T-helper 9 cell (primary cell): ENCODE results near the gene SDR42E2.
"Not testable (repeated sequence)": the region's sequence is repeated elsewhere in the genome, so short reads cannot be mapped to it uniquely, and the experiment has no call there.

Source experiments
- DNase-seq: peaks from one replicate; pipeline ENCODE4 v3.0.0-alpha.2; 2020

Gene SDR42E2

DNA sequence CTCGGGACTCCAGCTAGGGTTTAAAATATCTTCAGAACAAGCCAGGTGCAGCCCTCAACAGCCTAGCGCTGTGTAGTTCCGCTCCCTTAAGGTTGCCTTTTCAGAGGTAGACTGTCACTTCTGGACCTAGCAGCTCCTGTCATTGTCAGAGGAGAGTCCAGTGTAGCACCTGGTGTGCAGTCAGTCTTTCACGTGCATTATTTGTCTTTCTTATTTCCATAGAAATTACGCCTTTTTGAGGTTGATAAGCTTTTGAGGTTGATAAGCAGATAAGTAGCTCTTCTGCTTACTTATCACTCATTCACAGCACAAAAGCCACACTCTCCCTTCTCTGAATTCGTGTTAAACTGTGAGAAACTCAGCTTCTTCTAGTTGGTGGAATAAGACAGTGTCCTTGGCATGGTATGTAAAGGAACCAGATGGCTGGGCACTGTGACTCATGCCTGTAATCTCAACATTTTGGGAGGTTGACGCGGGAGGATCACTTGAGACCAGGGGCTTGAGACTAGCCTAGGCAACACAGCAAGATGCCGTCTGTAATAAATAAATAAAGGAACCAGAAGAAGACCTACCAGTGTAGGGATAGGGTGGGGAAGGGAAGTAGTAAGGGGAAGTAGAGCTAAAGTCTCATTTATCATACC is 54.0 kb downstream of the SDR42E2 start:
- DNase-seq, result no peak

DNA sequence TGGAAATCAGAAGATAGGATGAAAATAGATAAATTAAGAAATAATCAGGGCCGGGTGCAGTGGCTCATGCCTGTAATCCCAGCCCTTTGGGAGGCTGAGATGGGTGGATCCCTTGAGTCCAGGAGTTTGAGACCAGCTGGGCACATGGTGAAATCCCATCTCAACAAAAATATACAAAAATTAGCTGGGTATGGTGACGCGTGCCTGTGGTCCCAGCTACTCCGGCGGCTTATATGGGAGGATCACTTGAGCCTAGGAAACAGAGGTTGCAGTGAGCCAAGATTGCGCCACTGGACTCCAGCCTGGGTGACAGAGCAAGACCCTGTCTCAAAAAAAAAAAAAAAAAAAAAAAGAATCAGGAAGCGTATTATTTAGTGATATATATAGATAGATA is 54.5 kb downstream of the SDR42E2 start:
- DNase-seq, result not testable (repeated sequence)

DNA sequence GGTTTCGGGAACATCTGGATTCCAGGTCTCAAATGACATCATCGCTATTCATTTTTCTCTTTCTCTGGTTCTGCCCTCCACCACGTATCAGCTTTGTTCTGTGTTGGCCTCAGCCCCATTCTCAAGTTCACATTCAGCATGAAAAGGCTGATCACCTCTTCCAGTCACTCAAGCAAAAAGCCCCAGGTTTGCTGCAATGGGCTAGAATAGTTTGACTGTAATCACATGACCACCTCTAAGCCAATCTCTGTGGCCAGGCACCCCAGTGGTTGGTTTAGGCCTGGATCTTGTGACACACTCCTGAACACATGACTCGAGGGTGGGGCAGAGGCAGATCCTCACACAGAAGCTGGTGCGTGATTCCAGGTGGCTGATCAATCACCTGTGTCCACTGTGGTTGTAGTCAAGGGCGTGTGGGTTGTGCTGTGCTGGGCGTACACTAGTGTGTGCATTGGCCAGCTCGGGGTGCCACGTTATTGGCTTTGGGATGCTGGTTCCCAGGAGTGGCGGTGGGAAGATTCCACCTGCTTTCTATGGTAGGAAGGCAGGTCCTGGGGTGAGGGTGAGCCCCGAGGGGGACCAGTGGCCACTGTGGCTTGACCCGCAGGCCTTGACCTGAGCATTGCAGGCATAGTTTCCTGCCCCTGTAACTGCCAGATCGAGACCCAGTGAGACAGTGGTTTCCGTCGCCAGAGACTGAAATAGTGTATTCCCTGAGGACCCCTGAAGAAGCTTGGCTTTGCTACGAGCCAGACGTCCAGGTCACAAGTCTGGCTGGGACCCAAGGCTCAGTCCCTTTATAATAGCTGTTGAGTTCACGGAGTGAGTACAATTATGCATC is 55.8 kb downstream of the SDR42E2 start:
- DNase-seq, result no peak

DNA sequence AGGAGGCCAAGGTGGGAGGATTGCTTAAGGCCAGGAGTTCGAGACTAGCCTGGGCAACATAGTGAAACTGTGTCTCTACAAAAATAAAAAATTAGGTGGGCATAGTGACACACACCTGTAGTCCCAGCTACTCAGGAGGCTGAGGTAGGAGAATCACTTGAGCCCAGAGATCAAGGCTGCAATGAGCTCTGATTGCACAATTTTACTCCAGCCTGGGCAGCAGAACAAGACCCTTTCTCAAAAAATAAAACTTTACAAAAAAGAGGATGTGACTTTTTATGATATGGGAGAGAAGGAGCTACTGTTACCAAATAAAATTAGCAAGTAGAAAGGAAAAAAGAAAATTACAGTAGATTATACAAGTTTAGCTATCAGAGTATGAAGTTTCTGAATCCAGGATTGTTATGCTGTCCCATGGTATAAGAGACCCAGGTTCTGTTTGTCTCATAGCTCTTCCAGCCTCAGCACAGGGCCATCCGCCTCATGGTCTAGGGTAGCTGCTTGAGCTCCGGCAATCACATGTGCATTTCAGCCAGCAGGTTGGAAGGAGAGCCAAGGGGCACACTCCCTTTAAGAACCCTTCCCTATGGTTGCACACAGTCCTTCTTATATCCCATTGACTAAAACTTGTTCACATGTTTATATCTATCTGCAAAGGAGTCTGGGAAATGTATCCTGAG is 57.2 kb downstream of the SDR42E2 start:
- no peak for DNase-seq

DNA sequence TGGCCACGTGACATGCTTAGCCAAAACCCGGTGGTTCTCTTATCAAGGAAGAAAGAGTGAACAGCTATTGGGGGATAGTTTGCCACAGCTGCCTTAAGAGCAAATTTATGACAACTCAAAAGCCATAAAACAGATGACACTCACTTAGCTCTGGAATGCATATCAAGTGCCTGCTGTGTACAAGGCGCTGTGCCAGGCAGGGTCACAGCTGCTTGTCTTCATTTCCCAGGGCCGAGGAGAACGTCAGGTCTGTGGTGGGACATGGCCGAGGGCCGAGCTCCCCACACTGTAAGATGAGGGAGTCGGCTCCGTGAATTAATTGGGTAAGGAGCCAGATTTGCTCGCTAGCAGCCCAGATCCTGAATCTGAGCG is 57.7 kb downstream of the SDR42E2 start:
- no peak for DNase-seq

DNA sequence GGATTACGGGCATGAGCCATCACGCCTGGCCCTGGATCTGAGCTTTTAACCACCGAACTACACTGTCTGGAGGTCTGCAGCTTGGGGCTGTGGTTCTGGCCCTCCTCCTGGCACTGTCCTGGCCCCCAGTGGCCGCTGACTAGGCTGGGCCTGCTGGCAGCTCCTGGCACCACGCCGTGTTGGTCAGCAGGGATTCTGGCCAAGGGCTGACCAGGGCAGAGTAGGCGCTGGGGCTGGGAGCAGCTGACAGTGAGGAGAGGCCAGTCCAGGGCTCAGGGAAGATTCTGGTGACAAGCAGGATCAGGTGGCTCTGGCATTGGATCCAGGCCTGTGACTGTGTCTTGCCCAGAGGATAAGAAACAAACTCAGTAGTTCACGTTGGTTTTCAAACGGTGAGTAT is 58.4 kb downstream of the SDR42E2 start:
- no peak for DNase-seq

DNA sequence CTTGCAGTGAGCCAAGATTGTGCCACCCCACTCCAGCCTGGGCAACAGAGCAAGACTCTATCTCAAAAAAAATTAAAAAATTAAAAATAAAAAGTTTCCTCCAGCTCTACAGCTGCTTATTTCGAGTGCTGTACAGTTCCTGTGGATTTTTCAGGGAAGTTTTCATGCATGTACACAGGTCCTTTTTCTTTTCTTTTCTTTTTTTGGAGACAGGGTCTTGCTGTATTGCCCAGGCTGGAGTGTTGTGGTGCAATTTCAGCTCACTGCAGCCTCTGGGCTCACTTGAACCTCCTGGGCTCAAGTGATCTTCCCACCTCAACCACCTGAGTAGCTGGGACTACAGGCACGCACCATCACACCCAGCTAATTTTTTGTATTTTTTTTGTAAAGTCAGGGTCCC is 59.7 kb downstream of the SDR42E2 start:
- no peak for DNase-seq

DNA sequence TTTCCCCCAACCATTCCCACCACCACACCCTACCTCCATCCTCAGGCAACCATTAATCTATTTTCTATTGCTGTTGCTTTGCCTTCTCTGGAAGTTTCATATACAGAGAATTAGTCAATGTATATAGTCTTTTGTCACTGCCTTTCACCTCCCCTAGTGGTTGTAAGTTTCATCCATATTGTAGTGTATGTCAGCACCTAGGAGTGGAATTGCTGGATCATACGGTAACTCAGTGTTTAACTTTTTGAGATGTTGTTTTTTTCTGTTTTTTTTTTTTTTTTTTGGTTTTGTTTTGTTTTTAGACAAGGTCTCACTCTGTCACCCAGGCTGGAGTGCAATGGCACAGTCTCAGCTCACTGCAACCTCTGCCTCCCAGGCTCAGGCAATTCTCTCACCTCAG is 60.7 kb downstream of the SDR42E2 start:
- DNase-seq, result no peak

DNA sequence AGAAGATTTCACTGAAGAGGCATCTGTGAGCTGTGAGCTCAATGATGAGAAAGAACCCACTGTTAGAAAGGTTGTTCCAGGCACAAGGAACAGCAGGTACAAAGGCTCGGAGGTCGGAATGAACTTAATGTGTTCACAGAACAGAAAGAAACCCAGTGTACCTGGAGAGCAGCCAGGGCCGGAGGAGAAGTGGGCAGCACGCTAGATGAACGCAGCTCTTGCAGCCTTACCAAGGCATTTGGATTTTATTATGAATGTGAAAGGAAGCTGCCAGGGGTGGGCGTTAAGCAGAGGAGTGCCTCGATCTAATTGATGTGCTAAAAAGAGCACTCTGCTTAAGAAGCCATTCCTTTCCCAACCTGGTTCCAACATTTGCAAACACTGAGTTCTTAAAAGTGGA is 62.8 kb downstream of the SDR42E2 start:
- DNase-seq, result no peak

DNA sequence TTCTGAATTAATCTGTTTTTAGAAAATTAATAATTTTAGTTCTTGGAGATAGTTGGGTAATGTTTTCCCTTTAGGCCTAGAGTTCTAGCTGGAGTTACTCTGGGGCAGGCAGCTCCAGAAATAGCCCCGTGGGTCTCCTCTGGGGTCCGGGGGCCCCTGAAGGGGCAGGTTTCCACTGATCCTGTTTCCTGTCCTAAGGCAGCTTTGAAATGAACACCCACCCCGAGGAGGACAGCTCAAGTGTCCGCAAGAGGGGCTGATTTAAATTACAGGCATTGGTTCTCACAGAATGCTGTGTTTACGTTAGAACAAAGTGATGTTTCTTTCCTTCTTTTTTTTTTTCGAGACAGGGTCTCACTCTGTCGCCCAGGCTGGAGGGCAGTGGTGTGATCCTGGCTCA is 67.6 kb downstream of the SDR42E2 start:
- DNase-seq, result no peak

DNA sequence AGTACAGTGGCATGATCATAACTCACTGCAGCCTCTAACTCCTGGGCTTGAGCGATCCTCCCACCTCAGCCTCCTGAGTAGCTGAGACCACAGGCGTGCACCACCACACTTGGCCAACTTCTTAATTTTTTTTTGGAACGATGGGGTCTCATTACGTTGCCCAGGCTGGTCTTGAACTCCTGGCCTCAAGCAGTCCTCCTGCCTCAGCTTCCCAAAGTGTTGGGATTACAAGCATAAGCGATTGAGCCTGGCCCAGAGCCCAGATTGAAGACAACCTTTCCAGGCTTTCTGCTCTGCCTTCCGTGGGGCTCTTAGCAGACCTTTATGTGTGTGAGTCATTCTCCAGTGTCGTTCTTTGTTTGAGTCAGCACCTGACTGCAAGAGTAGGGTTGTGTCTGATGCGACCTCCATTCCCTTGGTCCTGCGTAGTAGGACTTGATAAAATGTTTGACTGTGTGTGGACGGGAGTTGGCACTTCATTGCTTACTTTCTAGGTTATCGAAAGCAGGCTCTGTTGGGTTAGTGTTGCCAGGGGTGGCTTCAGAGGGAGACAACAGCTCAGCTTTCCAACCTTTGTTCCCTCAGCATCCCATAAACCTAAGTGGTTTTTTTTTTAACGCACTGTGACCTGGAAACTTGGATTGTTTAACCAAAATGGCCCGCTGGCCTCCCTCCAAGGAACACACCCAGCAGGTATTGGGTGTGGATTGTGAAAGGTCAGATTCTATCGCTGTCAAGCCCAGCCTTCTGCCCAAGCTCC is 70.2 kb downstream of the SDR42E2 start:
- DNase-seq, result no peak

DNA sequence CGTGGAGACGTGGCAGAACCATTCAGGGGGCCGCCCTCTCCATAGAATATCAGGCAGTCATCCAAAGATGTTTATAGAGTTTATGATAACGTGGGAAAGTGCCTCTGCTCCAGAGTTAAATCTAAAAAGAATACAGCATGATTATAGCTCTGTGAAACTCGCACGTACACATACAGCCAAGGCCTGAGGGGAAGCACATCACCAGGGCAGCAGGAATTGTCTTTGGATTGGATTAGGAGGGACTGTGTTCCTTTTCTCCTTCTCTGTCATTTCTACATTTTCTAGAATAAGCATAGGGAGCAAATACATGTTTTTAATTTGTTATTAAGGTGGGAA is 70.7 kb downstream of the SDR42E2 start:
- no peak for DNase-seq

DNA sequence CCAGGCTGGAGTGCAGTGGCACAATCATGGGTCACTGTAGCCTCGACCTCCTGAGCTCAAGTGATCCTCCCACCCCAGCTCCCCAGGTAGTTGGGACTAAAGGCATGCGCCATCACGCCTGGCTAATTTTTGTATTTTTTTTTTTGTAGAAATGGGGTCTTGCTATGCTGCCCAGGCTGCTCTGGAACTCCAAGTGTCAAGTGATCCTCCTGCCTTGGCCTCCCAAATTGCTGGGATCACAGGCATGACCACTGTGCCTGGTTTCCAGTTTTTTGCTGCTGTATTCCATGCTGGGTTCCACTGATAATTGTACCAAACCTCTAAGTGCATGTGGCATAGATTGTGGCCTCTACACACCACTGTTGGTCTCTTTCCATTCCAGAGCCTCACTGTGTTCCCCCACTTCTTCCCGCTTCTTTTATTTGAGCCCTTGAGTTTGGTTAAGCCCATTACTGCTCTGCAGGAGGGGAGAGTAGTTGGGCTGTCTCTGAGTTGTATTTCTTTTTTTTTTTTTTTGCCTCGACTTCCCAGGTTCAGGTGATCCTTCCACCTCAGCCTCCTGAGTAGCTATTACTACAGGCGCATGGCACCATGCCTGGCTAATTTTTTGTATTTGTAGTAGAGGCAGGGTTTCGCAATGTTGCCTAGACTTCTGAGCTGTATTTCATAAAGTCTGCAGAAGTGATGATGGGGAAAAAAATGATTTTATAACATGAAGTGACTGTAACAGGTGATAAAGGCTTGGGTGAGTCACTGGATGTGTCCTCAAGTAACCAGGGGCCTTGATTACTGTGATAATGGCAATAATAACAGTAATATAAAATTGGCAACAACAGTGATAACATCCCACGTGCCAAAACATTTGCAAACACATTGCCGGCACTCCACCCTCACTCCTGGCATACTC is 73.8 kb downstream of the SDR42E2 start:
- no peak for DNase-seq

DNA sequence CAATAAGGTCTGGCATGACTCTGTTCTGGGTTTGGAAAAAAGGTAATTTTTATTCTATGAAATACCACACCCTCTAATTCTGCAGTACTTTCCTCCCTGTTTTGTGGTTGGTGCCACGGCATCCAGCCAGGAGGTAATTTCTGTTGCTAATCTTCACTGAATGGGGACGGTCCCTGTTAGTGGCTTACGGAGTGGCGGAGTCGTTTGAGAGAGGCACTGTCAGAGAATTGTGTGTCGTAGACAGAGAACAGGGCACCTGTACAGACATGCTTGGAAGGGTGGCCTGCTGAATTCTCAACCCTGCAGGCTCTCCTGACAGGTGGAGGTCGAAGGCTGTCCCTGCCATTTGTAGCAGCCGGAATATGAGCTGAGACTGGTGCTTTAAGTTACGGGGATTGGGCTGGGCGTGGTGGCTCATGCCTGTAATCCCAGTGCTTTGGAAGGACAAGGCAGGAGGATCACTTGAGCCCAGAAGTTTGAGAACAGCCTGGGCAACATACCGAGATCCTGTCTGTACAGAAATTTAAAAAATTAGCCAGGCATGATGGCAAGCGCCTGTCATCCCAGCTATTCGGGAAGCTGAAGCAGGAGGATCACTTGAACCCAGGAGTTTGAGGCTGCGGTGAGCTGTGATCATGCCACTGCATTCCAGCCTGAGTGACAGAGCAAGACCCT is 77.0 kb downstream of the SDR42E2 start:
- no peak for DNase-seq

DNA sequence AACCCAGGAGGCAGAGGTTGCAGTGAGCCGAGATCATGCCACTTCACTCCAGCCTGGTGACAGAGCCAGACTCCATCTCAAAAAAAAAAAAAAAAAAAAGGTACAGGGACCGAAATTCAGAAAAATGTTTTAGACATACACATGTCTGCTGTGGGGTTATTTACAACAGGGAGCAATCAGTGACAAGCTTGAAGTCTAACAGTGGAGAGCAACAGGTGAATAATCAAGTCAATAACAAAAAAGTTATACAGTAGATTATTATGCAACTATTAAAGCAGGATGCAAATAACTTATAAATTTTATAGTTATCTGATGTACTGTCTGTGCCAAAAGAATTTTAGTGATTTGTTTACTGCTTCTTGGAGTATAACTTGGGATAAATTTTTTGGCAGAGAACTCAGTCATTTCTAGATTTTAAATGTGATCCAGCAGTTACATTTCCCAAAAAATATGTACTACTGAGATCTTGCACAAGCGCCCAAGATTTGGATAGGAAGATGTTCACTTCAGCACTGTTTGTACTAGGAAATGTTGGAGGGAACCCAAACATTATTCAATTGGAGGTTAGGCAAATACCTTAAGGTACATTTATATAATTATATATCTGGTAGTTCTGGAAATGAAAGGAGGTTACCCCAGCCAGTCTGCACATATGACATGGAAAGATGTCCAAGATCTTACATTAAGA is 77.9 kb downstream of the SDR42E2 start:
- no peak for DNase-seq
